Activated B cell treated with CpG ODN at 0.5 μM for 24 hours (primary cell): ENCODE data around the gene EIF1AD. TPM values are rescaled to one million over a fixed set of nuclear protein-coding genes. Genes with fewer than 3 reads are reported as not detected.
"Not testable (repeated sequence)": the region's sequence is repeated elsewhere in the genome, so short reads cannot be mapped to it uniquely, and the experiment has no call there.

Source experiments
- ATAC-seq: fragments of 200-7000 bp; cut with Tn5 transposase; one replicate; pipeline ENCODE4 v1.10.0; 2021; ENCODE audit warnings: low read depth, mild to moderate bottlenecking, moderate library complexity
- CTCF ChIA-PET: fragments of 350-600 bp; sonication (Branson Sonifier 250); formaldehyde crosslinking; loops from one replicate; lab custom pipeline; 2021; ENCODE audit warnings: antibody characterized with exemption; lab: Charles Lee
- POLR2A ChIA-PET: fragments of 350-600 bp; sonication (Branson Sonifier 250); formaldehyde crosslinking; loops from one replicate; lab custom pipeline; 2021; ENCODE audit warnings: antibody characterized with exemption; lab: Charles Lee
- DNase-seq: peaks from one replicate; pipeline ENCODE4 v3.0.0; 2022
- H3K27ac Mint-ChIP-seq: one replicate; pipeline ENCODE4 v1.8.0; 2020; ENCODE audit warnings: mixed read lengths
- H3K27me3 Mint-ChIP-seq: one replicate; pipeline ENCODE4 v1.8.0; 2021; ENCODE audit warnings: mixed read lengths
- H3K36me3 Mint-ChIP-seq: one replicate; pipeline ENCODE4 v1.8.0; 2021; ENCODE audit warnings: low read depth, mixed read lengths
- H3K4me1 Mint-ChIP-seq: one replicate; pipeline ENCODE4 v1.8.0; 2021; ENCODE audit warnings: mixed read lengths
- H3K4me3 Mint-ChIP-seq: one replicate; pipeline ENCODE4 v1.8.0; 2020; ENCODE audit warnings: mild to moderate bottlenecking, mixed read lengths
- H3K9me3 Mint-ChIP-seq: one replicate; pipeline ENCODE4 v1.8.0; 2020; ENCODE audit warnings: mixed read lengths
- intact Hi-C: fragments of 100-400 bp; cut with micrococcal nuclease; formaldehyde crosslinking; loops from one replicate; pipeline ENCODE4 v1.15.1; 2024
- total RNA-seq: library from RNA; stranded (reverse); gene quantifications from 2 replicates; pipeline ENCODE4 v1.2.3, GENCODE V29; 2022
- TF ChIP-seq, protein P1 (sequence below): fragments of 200-600 bp; IDR thresholded peaks from one replicate; pipeline ENCODE4 v1.8.0; 2022; ENCODE audit warnings: antibody characterized with exemption, mild to moderate bottlenecking

EIF1AD gene
- total RNA-seq, 1 donor from 2014 or later = 58.9 TPM

DNA sequence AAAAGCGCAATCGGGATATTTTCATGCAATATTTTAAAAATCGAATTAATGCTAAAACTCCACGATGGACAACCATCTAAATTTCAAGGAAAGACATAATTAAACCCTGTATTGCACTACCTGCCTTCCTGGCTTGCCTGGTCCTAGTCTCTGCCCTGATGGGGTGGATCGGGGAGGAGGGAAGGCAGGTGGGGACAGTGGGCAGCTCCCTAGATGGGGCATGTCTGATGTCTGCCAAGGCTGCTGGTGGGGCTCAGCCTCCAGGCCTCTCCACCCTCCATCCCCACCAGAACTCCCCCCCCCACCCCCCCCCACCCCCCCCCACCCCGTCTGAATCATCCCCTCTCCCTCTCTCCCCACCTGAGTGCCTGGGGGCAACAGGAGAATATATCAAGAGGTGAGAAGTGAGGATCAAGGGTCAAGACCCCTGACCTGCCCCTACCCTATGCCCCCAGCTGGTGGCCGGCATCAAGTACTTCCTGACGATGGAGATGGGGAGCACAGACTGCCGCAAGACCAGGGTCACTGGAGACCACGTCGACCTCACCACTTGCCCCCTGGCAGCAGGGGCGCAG is 10.5 kb upstream of the EIF1AD start:
- no peaks in the 10 kb centered on the region for H3K36me3 Mint-ChIP-seq
- no peak for DNase-seq
- H3K9me3 Mint-ChIP-seq = no peaks in the 10 kb centered on the region
- POLR2A ChIA-PET = interaction anchor here (0.5 to 1.9 kb wide), 2 partner anchors 10 to 122 kb away, joined by 4 to 8 read pairs; partner anchors contain the start of genes BANF1, CCDC85B and EIF1AD
- intact Hi-C loops = no loop called here
- no peak for ATAC-seq
- TF ChIP-seq, protein P1, sequence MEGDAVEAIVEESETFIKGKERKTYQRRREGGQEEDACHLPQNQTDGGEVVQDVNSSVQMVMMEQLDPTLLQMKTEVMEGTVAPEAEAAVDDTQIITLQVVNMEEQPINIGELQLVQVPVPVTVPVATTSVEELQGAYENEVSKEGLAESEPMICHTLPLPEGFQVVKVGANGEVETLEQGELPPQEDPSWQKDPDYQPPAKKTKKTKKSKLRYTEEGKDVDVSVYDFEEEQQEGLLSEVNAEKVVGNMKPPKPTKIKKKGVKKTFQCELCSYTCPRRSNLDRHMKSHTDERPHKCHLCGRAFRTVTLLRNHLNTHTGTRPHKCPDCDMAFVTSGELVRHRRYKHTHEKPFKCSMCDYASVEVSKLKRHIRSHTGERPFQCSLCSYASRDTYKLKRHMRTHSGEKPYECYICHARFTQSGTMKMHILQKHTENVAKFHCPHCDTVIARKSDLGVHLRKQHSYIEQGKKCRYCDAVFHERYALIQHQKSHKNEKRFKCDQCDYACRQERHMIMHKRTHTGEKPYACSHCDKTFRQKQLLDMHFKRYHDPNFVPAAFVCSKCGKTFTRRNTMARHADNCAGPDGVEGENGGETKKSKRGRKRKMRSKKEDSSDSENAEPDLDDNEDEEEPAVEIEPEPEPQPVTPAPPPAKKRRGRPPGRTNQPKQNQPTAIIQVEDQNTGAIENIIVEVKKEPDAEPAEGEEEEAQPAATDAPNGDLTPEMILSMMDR = no peak
- H3K4me1 Mint-ChIP-seq = no peaks in the 10 kb centered on the region
- CTCF ChIA-PET = interaction anchor here (1.4 to 1.9 kb wide), 2 partner anchors 10 to 128 kb away, joined by 5 to 9 read pairs; no protein-coding TSS in a partner anchor
- H3K4me3 Mint-ChIP-seq = no peak overlapping the region
- no peak overlapping the region for H3K27ac Mint-ChIP-seq
- H3K27me3 Mint-ChIP-seq = peaks cover 13% of the 10 kb centered on the region

DNA sequence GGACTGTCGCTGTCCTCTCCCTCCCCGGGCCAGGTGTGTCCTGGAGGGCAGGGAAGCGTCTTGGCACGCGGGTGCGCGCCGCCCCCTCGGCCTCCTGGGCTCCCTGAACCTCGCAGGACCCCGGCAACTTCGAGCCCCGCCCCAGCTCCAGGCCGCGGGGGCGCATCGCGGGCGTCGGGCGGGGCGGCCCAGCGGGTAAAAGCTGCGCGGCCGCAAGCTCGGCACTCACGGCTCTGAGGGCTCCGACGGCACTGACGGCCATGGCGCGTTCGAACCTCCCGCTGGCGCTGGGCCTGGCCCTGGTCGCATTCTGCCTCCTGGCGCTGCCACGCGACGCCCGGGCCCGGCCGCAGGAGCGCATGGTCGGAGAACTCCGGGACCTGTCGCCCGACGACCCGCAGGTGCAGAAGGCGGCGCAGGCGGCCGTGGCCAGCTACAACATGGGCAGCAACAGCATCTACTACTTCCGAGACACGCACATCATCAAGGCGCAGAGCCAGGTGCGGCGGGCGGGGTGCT is 9.9 kb upstream of the EIF1AD start, which contains the start of gene CST6:
Gene CST6, plus strand, starts transcription at position 224 of the 519 bp plus-strand sequence. Its CDS starts 37 bp downstream, at position 261.
- POLR2A ChIA-PET = interaction anchor here (0.5 to 1.0 kb wide), 2 partner anchors 9 to 121 kb away, joined by 3 to 4 read pairs; partner anchors contain the start of genes BANF1, CCDC85B and EIF1AD
- peaks cover under 1% of the 10 kb centered on the region for H3K36me3 Mint-ChIP-seq
- intact Hi-C loops = no loop called here
- CTCF ChIA-PET = no interaction called here
- H3K27me3 Mint-ChIP-seq = peaks cover 13% of the 10 kb centered on the region
- DNase-seq (no peak), ATAC-seq (no peak)
- TF ChIP-seq, protein P1 = no peak
- no peak within 1 kb of the TSS for H3K4me3 Mint-ChIP-seq
- H3K27ac Mint-ChIP-seq = no peak within 1 kb of the TSS
- H3K9me3 Mint-ChIP-seq = no peaks in the 10 kb centered on the region
- no peaks in the 10 kb centered on the region for H3K4me1 Mint-ChIP-seq

DNA sequence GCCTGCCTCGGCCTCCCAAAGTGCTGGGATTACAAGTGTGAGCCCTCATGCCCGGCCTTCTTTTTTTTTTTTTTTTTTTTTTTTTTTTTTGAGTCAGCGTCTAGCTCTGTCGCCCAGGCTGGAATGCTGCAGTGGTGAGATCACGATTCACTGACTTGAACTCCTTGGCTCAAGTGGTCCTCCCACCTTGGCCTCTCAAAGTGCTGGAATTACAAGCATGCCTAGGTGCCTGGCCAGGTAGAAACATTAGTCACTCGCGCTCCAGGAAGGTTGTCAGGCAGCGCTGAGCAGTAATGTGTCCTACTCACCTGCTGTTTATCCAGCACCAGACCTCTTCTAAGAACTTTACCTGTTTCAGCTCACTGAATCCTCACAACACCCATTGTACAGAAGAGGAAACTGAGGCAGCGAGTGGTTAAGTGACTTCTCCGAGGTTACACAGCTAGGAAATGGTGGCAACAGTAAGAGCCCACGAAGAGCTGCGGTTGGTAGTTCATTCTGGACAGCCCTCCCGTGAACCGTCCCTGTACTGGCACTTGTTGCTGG is 9.4 kb upstream of the EIF1AD start:
- POLR2A ChIA-PET = interaction anchor here (1.0 kb wide), 1 partner anchor 9 kb away, joined by 3 read pairs; the partner anchor contains the start of genes BANF1 and EIF1AD
- CTCF ChIA-PET = no interaction called here
- DNase-seq = no peak
- Mint-ChIP-seq H3K36me3 (peaks cover 4% of the 10 kb centered on the region), H3K27me3 (peaks cover 13% of the 10 kb centered on the region), H3K9me3 (no peaks in the 10 kb centered on the region), H3K4me1 (no peaks in the 10 kb centered on the region), H3K27ac (no peak overlapping the region), H3K4me3 (no peak overlapping the region)
- intact Hi-C loops = no loop called here
- ATAC-seq = no peak
- TF ChIP-seq, protein P1 = no peak

DNA sequence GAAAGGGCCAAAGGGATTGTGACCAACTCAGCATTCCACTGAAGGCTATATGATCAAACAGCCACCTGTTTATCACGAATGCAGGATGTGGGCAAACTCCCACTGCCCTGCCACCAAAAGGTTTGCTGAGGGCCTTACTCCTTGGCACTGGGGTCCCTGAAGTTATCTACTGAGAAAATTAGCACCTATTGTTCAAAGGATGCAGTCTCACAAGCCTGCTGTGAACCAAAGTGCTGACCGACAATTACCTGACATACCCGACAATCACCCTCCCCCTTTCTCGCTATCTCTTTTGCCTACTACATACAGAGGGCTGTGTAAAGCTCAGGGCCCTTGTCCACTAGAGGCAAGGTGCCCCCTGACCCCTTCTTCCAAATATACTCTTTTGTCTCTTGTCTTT is 8.1 kb upstream of the EIF1AD start:
- peaks cover 15% of the 10 kb centered on the region for H3K36me3 Mint-ChIP-seq
- ChIA-PET CTCF (interaction anchor here (0.7 to 3.4 kb wide), 2 partner anchors 13 to 20 kb away, joined by 3 to 13 read pairs; no protein-coding TSS in a partner anchor), POLR2A (interaction anchor here (0.7 kb wide), 1 partner anchor 12 kb away, joined by 8 read pairs; no protein-coding TSS in a partner anchor)
- H3K4me1 Mint-ChIP-seq, ATAC-seq, intact Hi-C loops, H3K27ac Mint-ChIP-seq, DNase-seq, H3K9me3 Mint-ChIP-seq, H3K4me3 Mint-ChIP-seq: not testable (repeated sequence)
- H3K27me3 Mint-ChIP-seq = peaks cover 13% of the 10 kb centered on the region

DNA sequence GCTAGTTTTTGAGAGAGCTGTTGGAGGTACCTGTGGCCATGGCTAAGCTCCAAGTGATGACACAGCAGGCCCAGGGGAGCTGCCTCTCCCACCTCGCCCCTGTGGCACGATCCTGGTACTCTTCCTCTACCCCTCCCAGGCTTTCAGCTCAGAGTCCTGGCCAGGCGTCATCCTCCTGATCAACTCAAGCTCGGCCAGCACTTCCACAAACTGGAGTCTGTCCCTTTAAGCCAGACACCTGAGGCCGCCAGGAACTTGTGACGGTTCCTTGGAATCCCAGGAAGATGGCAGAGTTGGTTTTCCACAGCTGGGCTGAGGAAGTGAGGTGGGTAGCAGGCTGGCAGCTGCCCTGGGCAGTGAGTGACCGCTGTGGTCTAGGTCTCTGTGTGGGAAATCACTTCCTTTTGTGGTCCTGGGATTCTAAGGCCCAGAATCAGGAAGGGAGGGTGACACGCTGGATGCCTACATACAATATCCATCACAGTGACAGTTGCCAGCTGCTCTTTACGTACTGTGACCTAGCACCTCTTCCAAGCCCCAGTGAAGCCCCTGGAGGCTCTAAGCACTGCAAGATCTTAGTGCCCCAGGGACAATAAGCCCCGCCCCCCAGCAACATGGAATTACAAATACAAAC is 6.6 kb upstream of the EIF1AD start:
- peaks cover under 1% of the 10 kb centered on the region for H3K4me1 Mint-ChIP-seq
- ChIA-PET POLR2A (interaction anchor here (0.7 to 1.1 kb wide), 2 partner anchors 76 to 150 kb away, joined by 3 read pairs; no protein-coding TSS in a partner anchor), CTCF (interaction anchor here (1.1 to 3.4 kb wide), 2 partner anchors 14 to 37 kb away, joined by 3 to 13 read pairs; no protein-coding TSS in a partner anchor)
- ATAC-seq (no peak), DNase-seq (no peak)
- no peaks in the 10 kb centered on the region for H3K9me3 Mint-ChIP-seq
- peaks cover 10% of the 10 kb centered on the region for H3K27me3 Mint-ChIP-seq
- no peak overlapping the region for H3K27ac Mint-ChIP-seq
- H3K4me3 Mint-ChIP-seq = no peak overlapping the region
- peaks cover 28% of the 10 kb centered on the region for H3K36me3 Mint-ChIP-seq
- intact Hi-C loops = no loop called here
- TF ChIP-seq, protein P1 = no peak
